Subcutaneous adipose tissue (tissue), 4 donors: Measurements from ENCODE around the gene BAZ2B. TPM values are rescaled to one million over a fixed set of nuclear protein-coding genes. Genes with fewer than 3 reads are reported as not detected.

Source experiments
- total RNA-seq, 4 donors: library from RNA; depleted of rRNA; stranded (reverse); fragments of >200 nt; gene quantifications; one replicate each; pipeline ENCODE4 v1.1.0, GENCODE V29; 2016
- TF ChIP-seq, protein P1 (sequence below): fragments of 450-650 bp; IDR thresholded peaks from one replicate; pipeline ENCODE4 v1.5.1; 2016; ENCODE audit warnings: low read depth, mild to moderate bottlenecking, control low read depth, antibody characterized with exemption, moderate library complexity

BAZ2B gene
- total RNA-seq, 4 donors from 2014 or later, result 106 to 128 (median 112) TPM

DNA sequence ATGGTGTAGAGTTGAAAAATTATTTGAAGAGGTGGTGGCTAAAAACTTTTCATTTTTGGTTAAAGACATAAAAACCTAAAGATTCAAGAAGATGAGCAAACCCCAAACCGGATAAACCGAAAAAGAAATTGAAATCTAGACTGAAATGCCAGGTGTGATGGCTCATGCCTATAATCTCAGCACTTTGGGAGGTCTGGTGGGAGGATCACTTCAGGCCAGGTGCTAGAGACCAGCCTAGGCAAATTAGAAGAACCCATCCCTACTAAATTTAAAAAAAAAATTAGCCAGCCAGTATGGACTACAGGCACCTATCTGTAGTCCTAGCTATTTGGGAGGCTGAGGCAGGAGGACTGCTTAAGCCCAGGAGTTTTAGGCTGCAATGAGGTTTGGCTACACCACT, 126.9 kb downstream of the BAZ2B start:
- TF ChIP-seq, protein P1, sequence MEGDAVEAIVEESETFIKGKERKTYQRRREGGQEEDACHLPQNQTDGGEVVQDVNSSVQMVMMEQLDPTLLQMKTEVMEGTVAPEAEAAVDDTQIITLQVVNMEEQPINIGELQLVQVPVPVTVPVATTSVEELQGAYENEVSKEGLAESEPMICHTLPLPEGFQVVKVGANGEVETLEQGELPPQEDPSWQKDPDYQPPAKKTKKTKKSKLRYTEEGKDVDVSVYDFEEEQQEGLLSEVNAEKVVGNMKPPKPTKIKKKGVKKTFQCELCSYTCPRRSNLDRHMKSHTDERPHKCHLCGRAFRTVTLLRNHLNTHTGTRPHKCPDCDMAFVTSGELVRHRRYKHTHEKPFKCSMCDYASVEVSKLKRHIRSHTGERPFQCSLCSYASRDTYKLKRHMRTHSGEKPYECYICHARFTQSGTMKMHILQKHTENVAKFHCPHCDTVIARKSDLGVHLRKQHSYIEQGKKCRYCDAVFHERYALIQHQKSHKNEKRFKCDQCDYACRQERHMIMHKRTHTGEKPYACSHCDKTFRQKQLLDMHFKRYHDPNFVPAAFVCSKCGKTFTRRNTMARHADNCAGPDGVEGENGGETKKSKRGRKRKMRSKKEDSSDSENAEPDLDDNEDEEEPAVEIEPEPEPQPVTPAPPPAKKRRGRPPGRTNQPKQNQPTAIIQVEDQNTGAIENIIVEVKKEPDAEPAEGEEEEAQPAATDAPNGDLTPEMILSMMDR, result no peak

DNA sequence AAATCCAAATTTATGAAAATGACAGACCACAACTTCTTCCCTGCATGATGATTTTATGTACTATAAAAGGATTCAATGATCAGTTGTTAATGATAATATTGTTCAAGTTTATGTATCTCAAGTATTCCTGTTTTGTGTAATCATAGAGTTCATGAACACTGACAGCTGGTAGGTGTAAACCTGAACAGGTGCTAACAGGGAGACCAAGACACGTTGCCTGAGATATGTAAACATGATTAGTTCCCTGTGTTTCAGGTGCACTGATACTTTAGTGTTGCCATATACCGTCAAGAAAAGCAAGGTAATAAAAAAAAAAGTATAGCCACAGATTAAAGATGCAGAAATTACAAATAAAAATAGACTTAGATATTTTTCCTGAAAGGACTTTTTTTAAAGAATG, 131.8 kb downstream of the BAZ2B start:
- TF ChIP-seq, protein P1, result no peak

DNA sequence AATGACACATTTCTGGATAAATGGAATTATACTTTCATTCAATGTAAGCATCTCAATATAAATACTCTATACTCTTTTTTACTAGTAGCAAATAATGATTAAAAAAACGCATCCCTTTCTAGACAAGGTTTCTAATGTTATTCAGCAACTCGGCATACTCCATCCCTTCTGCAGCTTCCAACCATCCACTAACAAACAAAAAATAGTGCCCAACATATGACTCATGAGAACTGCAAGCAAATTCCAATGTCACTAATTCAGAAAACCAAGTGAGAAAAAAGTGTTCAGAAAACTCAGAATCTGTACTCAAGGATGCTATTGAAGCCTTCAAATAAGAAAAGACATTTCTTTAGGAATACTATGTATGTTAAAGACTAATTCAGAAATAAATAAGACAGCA, 140.0 kb downstream of the BAZ2B start:
- TF ChIP-seq, protein P1, result no peak

DNA sequence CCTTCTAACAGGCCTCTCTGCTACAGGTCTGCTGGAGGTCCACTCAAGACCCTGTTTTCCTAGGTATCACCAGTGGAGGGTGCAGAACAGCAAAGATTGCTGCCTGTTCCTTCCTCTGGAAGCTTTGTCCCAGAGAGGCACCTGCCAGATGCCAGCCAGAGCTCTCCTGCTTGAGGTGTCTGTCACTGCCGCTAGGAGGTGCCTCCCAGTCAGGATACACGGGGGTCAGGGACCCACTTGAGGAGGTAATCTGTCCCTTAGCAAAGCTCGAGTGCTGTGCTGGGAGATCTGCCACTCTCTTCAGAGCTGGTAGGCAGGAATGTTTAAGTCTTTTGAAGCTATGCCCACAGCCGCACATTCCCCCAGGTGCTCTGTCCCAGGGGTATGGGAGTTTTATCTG, 140.6 kb downstream of the BAZ2B start:
- TF ChIP-seq, protein P1, result no peak

DNA sequence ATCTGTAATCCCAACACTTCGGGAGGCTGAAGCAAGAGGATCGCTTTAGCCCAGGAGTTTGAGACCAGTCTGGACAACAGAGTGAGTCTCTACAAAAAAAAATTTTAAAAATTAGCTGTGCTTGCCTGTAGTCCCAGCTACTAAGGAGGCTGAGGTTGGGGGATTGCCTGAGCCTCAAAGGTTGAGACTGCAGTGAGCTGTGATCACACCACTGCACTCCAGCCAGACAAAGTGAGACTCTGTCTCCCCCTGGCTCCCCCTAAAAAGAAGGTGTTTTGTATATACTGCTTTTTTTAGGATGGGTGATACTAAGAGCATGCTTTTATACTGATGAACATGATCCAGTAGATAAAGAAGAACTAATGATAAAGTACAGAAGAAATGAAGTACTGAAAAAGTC, 145.0 kb downstream of the BAZ2B start:
- TF ChIP-seq, protein P1, result no peak

DNA sequence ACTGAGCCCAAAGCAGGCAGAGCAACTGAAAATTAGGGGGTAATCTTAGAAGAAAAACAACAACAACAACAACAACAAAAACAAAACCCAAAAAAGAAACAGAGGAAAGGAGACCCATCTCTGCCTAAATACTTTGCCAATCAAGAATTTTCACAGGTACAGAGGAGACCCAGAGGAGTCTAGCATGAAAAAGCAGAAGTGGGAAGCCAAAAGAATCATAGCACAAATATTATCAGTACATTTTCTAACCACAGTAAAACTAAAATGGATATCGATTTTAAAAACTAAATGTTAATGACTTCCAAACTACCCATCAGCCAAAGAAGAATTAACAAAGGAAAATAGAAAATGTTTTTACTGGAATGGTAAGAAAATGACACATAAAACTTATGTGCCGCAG, 148.1 kb downstream of the BAZ2B start:
- TF ChIP-seq, protein P1, result no peak

DNA sequence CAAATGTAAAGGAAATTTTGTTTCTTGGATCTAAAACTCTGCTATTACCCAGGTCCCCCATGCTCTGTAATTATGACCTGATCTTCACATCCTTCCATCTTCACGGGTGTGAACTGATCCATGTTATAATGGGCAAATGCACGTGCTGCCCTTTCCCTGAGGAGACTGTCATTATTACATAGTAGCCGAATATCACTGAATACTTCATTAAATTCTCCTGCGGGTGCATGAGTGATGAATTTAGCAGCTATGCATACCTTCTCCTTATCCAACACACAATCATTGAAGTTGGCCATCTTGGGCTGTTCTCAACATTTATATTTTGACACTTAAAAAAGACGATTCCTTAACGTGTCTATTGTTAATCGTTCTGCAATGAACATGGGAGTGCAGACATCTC, 153.4 kb downstream of the BAZ2B start:
- TF ChIP-seq, protein P1, result no peak
